Thyroid gland (tissue), 4 donors: ENCODE results near the gene TNS3.

Experiments
- CTCF ChIP-seq, 6 experiments: fragments of 200-600 bp in 3 of 6; fragments of 450-650 bp in 3 of 6; sonication (generic) in 3 of 6; IDR thresholded peaks; one replicate each; pipeline ENCODE4 v1.5.1; 2016 to 2019; ENCODE audit warnings: antibody characterized with exemption in 6 of 6, mild to moderate bottlenecking in 2 of 6, inconsistent platforms in 1 of 6, moderate library complexity in 1 of 6
- POLR2A ChIP-seq, 2 donors: fragments of 450-650 bp; IDR thresholded peaks; one replicate each; pipeline ENCODE4 v1.6.1; 2017; ENCODE audit warnings: antibody characterized with exemption in 2 of 2, mild to moderate bottlenecking in 2 of 2, moderate library complexity in 1 of 2

- TF ChIP-seq POLR2A (IDR thresholded peaks at IDR 0.05) = no peak
- no peak for TF ChIP-seq CTCF (IDR thresholded peaks at IDR 0.05)
Observed at GRCh38 chr7:47260270-47260669, 321.6 kb downstream of the TNS3 start.
